HL-60/S4 treated with phorbol 12-myristate 13-acetate at 8.2 ng/mL for 4 days and 3 days (cell line): ENCODE results near the gene PRDM12.

Experiments
- in situ Hi-C: fragments of 300-500 bp; cut with MboI; formaldehyde crosslinking; loops from 2 replicates; pipeline ENCODE4 v1.15.0; 2022; ENCODE audit warnings: low sequenced_read_pairs

Gene PRDM12

GRCh38 chr9:130714586-130715110, 50.3 kb downstream of the PRDM12 start:
- in situ Hi-C loops = no loop called here

- in situ Hi-C loops = no loop called here
Measured at GRCh38 chr9:130715270-130715669, 50.9 kb downstream of the PRDM12 start.

GRCh38 chr9:130718562-130718961, 54.2 kb downstream of the PRDM12 start:
- in situ Hi-C loops = no loop called here

- in situ Hi-C loops = no loop called here
Measured at GRCh38 chr9:130720762-130721161, 56.4 kb downstream of the PRDM12 start.

GRCh38 chr9:130728721-130729120, 64.3 kb downstream of the PRDM12 start:
- in situ Hi-C loops = no loop called here

GRCh38 chr9:130729145-130729544, 64.8 kb downstream of the PRDM12 start:
- in situ Hi-C loops = no loop called here

GRCh38 chr9:130731355-130731754, 67.0 kb downstream of the PRDM12 start:
- in situ Hi-C loops = no loop called here

- in situ Hi-C loops = no loop called here
Measured at GRCh38 chr9:130732136-130732535, 67.7 kb downstream of the PRDM12 start.
